ENCODE results near the gene DPP6. TPM values are rescaled to one million over a fixed set of nuclear protein-coding genes. Genes with fewer than 3 reads are reported as not detected.

DPP6 gene
- total and polyA plus RNA-seq, 2 experiments from 2014 or later, result not detected

DNA sequence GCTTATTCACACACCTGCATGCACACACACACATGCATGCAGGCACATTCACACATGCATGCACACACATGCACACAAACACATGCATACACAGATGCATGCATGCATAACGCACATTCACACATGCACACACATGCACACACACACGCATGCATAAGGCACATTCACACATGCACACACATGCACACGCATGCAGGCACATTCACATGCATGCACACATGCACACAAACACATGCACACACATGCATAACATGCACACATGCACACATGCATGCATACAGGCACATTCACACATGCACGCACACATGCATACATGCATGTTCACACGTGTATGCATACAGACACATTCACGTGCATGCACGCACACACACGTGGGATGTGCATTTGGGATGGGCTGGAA is 784.9 kb downstream of the DPP6 start (continued):
- no peak for TF ChIP-seq CREB1 (CRISPR knock-in tag; IDR thresholded peaks at IDR 0.05; ENCODE audit: low read depth)
- TF ChIP-seq, protein P1, sequence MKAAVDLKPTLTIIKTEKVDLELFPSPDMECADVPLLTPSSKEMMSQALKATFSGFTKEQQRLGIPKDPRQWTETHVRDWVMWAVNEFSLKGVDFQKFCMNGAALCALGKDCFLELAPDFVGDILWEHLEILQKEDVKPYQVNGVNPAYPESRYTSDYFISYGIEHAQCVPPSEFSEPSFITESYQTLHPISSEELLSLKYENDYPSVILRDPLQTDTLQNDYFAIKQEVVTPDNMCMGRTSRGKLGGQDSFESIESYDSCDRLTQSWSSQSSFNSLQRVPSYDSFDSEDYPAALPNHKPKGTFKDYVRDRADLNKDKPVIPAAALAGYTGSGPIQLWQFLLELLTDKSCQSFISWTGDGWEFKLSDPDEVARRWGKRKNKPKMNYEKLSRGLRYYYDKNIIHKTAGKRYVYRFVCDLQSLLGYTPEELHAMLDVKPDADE (IDR thresholded peaks at IDR 0.05), result no peak
- TF ChIP-seq, protein P2, sequence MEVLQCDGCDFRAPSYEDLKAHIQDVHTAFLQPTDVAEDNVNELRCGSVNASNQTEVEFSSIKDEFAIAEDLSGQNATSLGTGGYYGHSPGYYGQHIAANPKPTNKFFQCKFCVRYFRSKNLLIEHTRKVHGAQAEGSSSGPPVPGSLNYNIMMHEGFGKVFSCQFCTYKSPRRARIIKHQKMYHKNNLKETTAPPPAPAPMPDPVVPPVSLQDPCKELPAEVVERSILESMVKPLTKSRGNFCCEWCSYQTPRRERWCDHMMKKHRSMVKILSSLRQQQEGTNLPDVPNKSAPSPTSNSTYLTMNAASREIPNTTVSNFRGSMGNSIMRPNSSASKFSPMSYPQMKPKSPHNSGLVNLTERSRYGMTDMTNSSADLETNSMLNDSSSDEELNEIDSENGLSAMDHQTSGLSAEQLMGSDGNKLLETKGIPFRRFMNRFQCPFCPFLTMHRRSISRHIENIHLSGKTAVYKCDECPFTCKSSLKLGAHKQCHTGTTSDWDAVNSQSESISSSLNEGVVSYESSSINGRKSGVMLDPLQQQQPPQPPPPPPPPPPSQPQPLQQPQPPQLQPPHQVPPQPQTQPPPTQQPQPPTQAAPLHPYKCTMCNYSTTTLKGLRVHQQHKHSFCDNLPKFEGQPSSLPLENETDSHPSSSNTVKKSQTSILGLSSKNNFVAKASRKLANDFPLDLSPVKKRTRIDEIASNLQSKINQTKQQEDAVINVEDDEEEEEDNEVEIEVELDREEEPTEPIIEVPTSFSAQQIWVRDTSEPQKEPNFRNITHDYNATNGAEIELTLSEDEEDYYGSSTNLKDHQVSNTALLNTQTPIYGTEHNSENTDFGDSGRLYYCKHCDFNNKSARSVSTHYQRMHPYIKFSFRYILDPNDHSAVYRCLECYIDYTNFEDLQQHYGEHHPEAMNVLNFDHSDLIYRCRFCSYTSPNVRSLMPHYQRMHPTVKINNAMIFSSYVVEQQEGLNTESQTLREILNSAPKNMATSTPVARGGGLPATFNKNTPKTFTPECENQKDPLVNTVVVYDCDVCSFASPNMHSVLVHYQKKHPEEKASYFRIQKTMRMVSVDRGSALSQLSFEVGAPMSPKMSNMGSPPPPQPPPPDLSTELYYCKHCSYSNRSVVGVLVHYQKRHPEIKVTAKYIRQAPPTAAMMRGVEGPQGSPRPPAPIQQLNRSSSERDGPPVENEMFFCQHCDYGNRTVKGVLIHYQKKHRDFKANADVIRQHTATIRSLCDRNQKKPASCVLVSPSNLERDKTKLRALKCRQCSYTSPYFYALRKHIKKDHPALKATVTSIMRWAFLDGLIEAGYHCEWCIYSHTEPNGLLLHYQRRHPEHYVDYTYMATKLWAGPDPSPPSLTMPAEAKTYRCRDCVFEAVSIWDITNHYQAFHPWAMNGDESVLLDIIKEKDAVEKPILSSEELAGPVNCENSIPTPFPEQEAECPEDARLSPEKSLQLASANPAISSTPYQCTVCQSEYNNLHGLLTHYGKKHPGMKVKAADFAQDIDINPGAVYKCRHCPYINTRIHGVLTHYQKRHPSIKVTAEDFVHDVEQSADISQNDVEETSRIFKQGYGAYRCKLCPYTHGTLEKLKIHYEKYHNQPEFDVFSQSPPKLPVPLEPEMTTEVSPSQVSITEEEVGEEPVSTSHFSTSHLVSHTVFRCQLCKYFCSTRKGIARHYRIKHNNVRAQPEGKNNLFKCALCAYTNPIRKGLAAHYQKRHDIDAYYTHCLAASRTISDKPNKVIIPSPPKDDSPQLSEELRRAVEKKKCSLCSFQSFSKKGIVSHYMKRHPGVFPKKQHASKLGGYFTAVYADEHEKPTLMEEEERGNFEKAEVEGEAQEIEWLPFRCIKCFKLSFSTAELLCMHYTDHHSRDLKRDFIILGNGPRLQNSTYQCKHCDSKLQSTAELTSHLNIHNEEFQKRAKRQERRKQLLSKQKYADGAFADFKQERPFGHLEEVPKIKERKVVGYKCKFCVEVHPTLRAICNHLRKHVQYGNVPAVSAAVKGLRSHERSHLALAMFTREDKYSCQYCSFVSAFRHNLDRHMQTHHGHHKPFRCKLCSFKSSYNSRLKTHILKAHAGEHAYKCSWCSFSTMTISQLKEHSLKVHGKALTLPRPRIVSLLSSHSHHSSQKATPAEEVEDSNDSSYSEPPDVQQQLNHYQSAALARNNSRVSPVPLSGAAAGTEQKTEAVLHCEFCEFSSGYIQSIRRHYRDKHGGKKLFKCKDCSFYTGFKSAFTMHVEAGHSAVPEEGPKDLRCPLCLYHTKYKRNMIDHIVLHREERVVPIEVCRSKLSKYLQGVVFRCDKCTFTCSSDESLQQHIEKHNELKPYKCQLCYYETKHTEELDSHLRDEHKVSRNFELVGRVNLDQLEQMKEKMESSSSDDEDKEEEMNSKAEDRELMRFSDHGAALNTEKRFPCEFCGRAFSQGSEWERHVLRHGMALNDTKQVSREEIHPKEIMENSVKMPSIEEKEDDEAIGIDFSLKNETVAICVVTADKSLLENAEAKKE (CRISPR knock-in tag; IDR thresholded peaks at IDR 0.05), result no peak

DNA sequence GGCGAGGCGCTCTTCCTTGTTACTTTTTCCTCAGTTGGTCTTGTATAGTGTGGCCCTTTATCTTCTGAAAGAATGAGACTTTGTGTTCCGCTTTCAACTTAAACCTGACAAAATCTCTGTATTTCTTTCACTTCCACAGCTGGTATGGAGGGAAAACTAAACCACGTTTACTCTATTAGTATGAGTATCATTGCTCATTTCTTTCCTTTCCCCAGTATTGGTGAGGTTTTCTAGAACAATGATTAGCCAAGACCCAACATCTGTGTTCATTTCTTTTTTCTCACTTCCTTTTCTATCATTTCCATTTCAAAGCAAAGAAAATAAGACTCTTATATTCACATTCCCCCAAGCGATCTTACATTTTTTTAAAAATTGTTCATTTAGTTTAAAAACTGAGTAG is 785.4 kb downstream of the DPP6 start:
- no peaks in the 10 kb centered on the region for H3K4me1 ChIP-seq (ENCODE audit: insufficient read depth)
- no peaks in the 10 kb centered on the region for H3K9me3 Mint-ChIP-seq
- H3K79me2 ChIP-seq (replicated peaks; ENCODE audit: insufficient read depth), result no peaks in the 10 kb centered on the region
- no peak overlapping the region for H3K4me3 ChIP-seq
- no peaks in the 10 kb centered on the region for H3F3A ChIP-seq (replicated peaks; ENCODE audit: low read depth)
- peaks cover 12% of the 10 kb centered on the region for H3K27me3 Mint-ChIP-seq (ENCODE audit: insufficient read depth, low read depth, poor library complexity)
- H3K4me3 Mint-ChIP-seq, result no peak overlapping the region
- H3K4me2 ChIP-seq, result no peak overlapping the region
- no peak overlapping the region for H3K27ac ChIP-seq (ENCODE audit: low read depth)
- no peak overlapping the region for H3K27ac Mint-ChIP-seq
- ATAC-seq (no peak), DNase-seq (ENCODE audit: low spot score) (no peak)
- no peaks in the 10 kb centered on the region for H3K27me3 ChIP-seq (ENCODE audit: insufficient read depth)
- no peak overlapping the region for H2AFZ ChIP-seq
- peaks cover 10% of the 10 kb centered on the region; the same call in 1 of the 2 replicates for H3K36me3 ChIP-seq (ENCODE audit: insufficient read depth)
- no peaks in the 10 kb centered on the region for H3K9me2 ChIP-seq (ENCODE audit: insufficient read depth)
- no peaks in the 10 kb centered on the region for H3K36me3 Mint-ChIP-seq (ENCODE audit: low read depth)
- peaks cover 4% of the 10 kb centered on the region; the same call in 1 of the 3 replicates for H3K4me1 Mint-ChIP-seq
- H4K20me1 ChIP-seq (replicated peaks; ENCODE audit: insufficient read depth), result no peaks in the 10 kb centered on the region
- TF ChIP-seq EZH2 (IDR thresholded peaks at IDR 0.05; ENCODE audit: low read depth, unreplicated experiment), result no peak
- TF ChIP-seq, protein P2 (CRISPR knock-in tag; IDR thresholded peaks at IDR 0.05), result no peak
- TF ChIP-seq ZNF114 (CRISPR knock-in tag; IDR thresholded peaks at IDR 0.05), result no peak
- TF ChIP-seq STAT1 (IDR thresholded peaks at IDR 0.05; ENCODE audit: unreplicated experiment), result no peak
